Retinal pigment epithelial cell (primary cell): ENCODE measurements around the gene LRRC74B.
"Not testable (repeated sequence)": the region's sequence is repeated elsewhere in the genome, so short reads cannot be mapped to it uniquely, and the experiment has no call there.

Experiments used
- DNase-seq: peaks from one replicate; pipeline ENCODE4 v3.0.0-alpha.2; 2010; ENCODE audit warnings: low read depth
- H3K4me3 ChIP-seq: 2 replicates; pipeline ENCODE4 v1.5.1; 2011; ENCODE audit warnings: mild to moderate bottlenecking, low read length, control low read depth, moderate library complexity
- CTCF ChIP-seq: conservative IDR thresholded peaks from 2 replicates; pipeline ENCODE4 v1.5.1; 2011; ENCODE audit warnings: low read depth, low read length, control low read depth, inconsistent platforms

LRRC74B gene

GRCh38 chr22:21047730-21048129 is 2.0 kb downstream of the LRRC74B start:
- no peak overlapping the region for H3K4me3 ChIP-seq
- DNase-seq, result no peak
- TF ChIP-seq CTCF, result no peak

GRCh38 chr22:21048448-21048847 is 2.7 kb downstream of the LRRC74B start:
- not testable (repeated sequence) for DNase-seq, H3K4me3 ChIP-seq

- H3K4me3 ChIP-seq, DNase-seq: not testable (repeated sequence)
Observed at GRCh38 chr22:21048965-21049364, 3.2 kb downstream of the LRRC74B start.

- no peak for TF ChIP-seq CTCF
- DNase-seq, result no peak
- H3K4me3 ChIP-seq, result no peak overlapping the region
Observed at GRCh38 chr22:21051145-21051830, 5.5 kb downstream of the LRRC74B start.

GRCh38 chr22:21051831-21052400 is 6.2 kb downstream of the LRRC74B start:
- no peak for DNase-seq
- H3K4me3 ChIP-seq, result no peak overlapping the region
- TF ChIP-seq CTCF, result no peak

- TF ChIP-seq CTCF, result no peak
- DNase-seq, result no peak
- no peak overlapping the region for H3K4me3 ChIP-seq
Observed at GRCh38 chr22:21052715-21053459, 7.1 kb downstream of the LRRC74B start.

GRCh38 chr22:21054046-21054713 is 8.4 kb downstream of the LRRC74B start:
- no peak for DNase-seq
- no peak for TF ChIP-seq CTCF

More at GRCh38 chr22:21054046-21054713, 8.4 kb downstream of the LRRC74B start:
- H3K4me3 ChIP-seq, result no peak overlapping the region
